Left hindlimb (tissue), 1 donor: ENCODE results near the gene RCAN1.
A peak's percentile ranks its signal among the peaks of the same experiment; 100 is the strongest.
"Not testable (repeated sequence)": the region's sequence is repeated elsewhere in the genome, so short reads cannot be mapped to it uniquely, and the experiment has no call there.

Experiments used
- DNase-seq: peaks from one replicate; pipeline ENCODE4 v3.0.0-alpha.2; 2018

The RCAN1 gene

GRCh38 chr21:34567604-34568155, 47.2 kb downstream of the RCAN1 start:
- no peak for DNase-seq

GRCh38 chr21:34565238-34565637, 49.7 kb downstream of the RCAN1 start:
- DNase-seq = no peak

GRCh38 chr21:34563370-34563769, 51.5 kb downstream of the RCAN1 start:
- not testable (repeated sequence) for DNase-seq

- DNase-seq = no peak
These were observed 53.1 kb downstream of the RCAN1 start for GRCh38 chr21:34561806-34562205.

GRCh38 chr21:34560609-34561008, 54.3 kb downstream of the RCAN1 start:
- no peak for DNase-seq

- DNase-seq = no peak
These were observed 54.9 kb downstream of the RCAN1 start for GRCh38 chr21:34560021-34560420.

GRCh38 chr21:34559089-34559631, 55.8 kb downstream of the RCAN1 start:
- DNase-seq = no peak

GRCh38 chr21:34558166-34558565, 56.7 kb downstream of the RCAN1 start:
- DNase-seq = no peak

- no peak for DNase-seq
These were observed 57.7 kb downstream of the RCAN1 start for GRCh38 chr21:34557261-34557660.

GRCh38 chr21:34554670-34555069, 60.2 kb downstream of the RCAN1 start:
- not testable (repeated sequence) for DNase-seq

- DNase-seq = no peak
These were observed 60.7 kb downstream of the RCAN1 start for GRCh38 chr21:34554227-34554626.

- DNase-seq = no peak
These were observed 61.6 kb downstream of the RCAN1 start for GRCh38 chr21:34553151-34553952.

- no peak for DNase-seq
These were observed 62.4 kb downstream of the RCAN1 start for GRCh38 chr21:34552360-34553098.

- DNase-seq = no peak
These were observed 64.6 kb downstream of the RCAN1 start for GRCh38 chr21:34550182-34550799.

- DNase-seq = no peak
These were observed 66.0 kb downstream of the RCAN1 start for GRCh38 chr21:34548781-34549376.

- no peak for DNase-seq
These were observed 68.4 kb downstream of the RCAN1 start for GRCh38 chr21:34546542-34546941.

GRCh38 chr21:34545079-34545884, 69.6 kb downstream of the RCAN1 start:
- peak; percentile 51 for DNase-seq

- DNase-seq = no peak
These were observed 70.8 kb downstream of the RCAN1 start for GRCh38 chr21:34544032-34544496.

- no peak for DNase-seq
These were observed 71.9 kb downstream of the RCAN1 start for GRCh38 chr21:34543017-34543416.

- no peak for DNase-seq
These were observed 74.7 kb downstream of the RCAN1 start for GRCh38 chr21:34540206-34540605.

- DNase-seq = no peak
These were observed 77.1 kb downstream of the RCAN1 start for GRCh38 chr21:34537838-34538237.

GRCh38 chr21:34536820-34537219, 78.1 kb downstream of the RCAN1 start:
- no peak for DNase-seq
